Measurements from ENCODE around the gene HOXA13. TPM values are rescaled to one million over a fixed set of nuclear protein-coding genes. Genes with fewer than 3 reads are reported as not detected.

HOXA13 gene
- polyA plus RNA-seq, 1 donor from 2014 or later, result not detected

- Histone ChIP-seq H2AFZ (ENCODE audit: low read depth, low read length) (no peak overlapping the region), H3F3A (ENCODE audit: insufficient read depth, low read length, poor library complexity, severe bottlenecking) (no peaks in the 10 kb centered on the region), H3K4me3 (ENCODE audit: low read length) (no peak overlapping the region), H3K9ac (ENCODE audit: low read length) (no peak overlapping the region), H4K20me1 (ENCODE audit: insufficient read depth) (no peaks in the 10 kb centered on the region), H3K36me3 (ENCODE audit: insufficient read depth, low read length) (no peaks in the 10 kb centered on the region), H3K27me3 (ENCODE audit: insufficient read depth, low read depth, low read length) (peaks cover 98% of the 10 kb centered on the region), H3K9me2 (ENCODE audit: insufficient read depth, low read length) (no peaks in the 10 kb centered on the region), H3K79me2 (replicated peaks; ENCODE audit: insufficient read depth, low read length) (no peaks in the 10 kb centered on the region), H3K27ac (ENCODE audit: low read length) (no peak overlapping the region), H3K9me3 (ENCODE audit: low read length) (no peaks in the 10 kb centered on the region), H3K4me2 (ENCODE audit: low read length) (no peak overlapping the region)
- TF ChIP-seq EP300 (conservative IDR thresholded peaks at IDR 0.05; ENCODE audit: poor library complexity, severe bottlenecking) (no peak), EZH2 (IDR thresholded peaks at IDR 0.05; ENCODE audit: borderline replicate concordance, insufficient read depth, low read length, poor library complexity, severe bottlenecking) (peak; percentile 21)
Measured at GRCh38 chr7:27214239-27214950, 14.5 kb upstream of the HOXA13 start.

- H2AFZ ChIP-seq (ENCODE audit: low read depth, low read length), result no peak overlapping the region
- H3K27me3 ChIP-seq (ENCODE audit: insufficient read depth, low read depth, low read length), result peaks cover 99% of the 10 kb centered on the region
- no peak overlapping the region for H3K4me3 ChIP-seq (ENCODE audit: low read length)
- no peaks in the 10 kb centered on the region for H3K79me2 ChIP-seq (replicated peaks; ENCODE audit: insufficient read depth, low read length)
- no peaks in the 10 kb centered on the region for H3F3A ChIP-seq (ENCODE audit: insufficient read depth, low read length, poor library complexity, severe bottlenecking)
- no peak overlapping the region for H3K4me2 ChIP-seq (ENCODE audit: low read length)
- no peak for TF ChIP-seq TAF1 (IDR thresholded peaks at IDR 0.05; ENCODE audit: low read depth)
- TF ChIP-seq EZH2 (IDR thresholded peaks at IDR 0.05; ENCODE audit: borderline replicate concordance, insufficient read depth, low read length, poor library complexity, severe bottlenecking), result peak; percentile 30
- H4K20me1 ChIP-seq (ENCODE audit: insufficient read depth), result no peaks in the 10 kb centered on the region
- no peaks in the 10 kb centered on the region for H3K9me3 ChIP-seq (ENCODE audit: low read length)
- no peaks in the 10 kb centered on the region for H3K36me3 ChIP-seq (ENCODE audit: insufficient read depth, low read length)
- no peak overlapping the region for H3K27ac ChIP-seq (ENCODE audit: low read length)
- no peaks in the 10 kb centered on the region for H3K9me2 ChIP-seq (ENCODE audit: insufficient read depth, low read length)
- no peak overlapping the region for H3K9ac ChIP-seq (ENCODE audit: low read length)
Measured at GRCh38 chr7:27213433-27214238, 13.7 kb upstream of the HOXA13 start.

- no peak for TF ChIP-seq EZH2 (IDR thresholded peaks at IDR 0.05; ENCODE audit: borderline replicate concordance, insufficient read depth, low read length, poor library complexity, severe bottlenecking)
- TF ChIP-seq TAF1 (IDR thresholded peaks at IDR 0.05; ENCODE audit: low read depth), result no peak
- TF ChIP-seq MXI1 (conservative IDR thresholded peaks at IDR 0.05; ENCODE audit: poor library complexity, severe bottlenecking), result no peak
- TF ChIP-seq SMC3 (conservative IDR thresholded peaks at IDR 0.05; ENCODE audit: poor library complexity), result no peak
- no peak for TF ChIP-seq EP300 (conservative IDR thresholded peaks at IDR 0.05; ENCODE audit: poor library complexity, severe bottlenecking)
- TF ChIP-seq RAD21 (conservative IDR thresholded peaks at IDR 0.05), result no peak
- TF ChIP-seq CTCF (IDR thresholded peaks at IDR 0.05; ENCODE audit: poor library complexity, severe bottlenecking), result no peak
- no peak for TF ChIP-seq REST (IDR thresholded peaks at IDR 0.05; ENCODE audit: borderline replicate concordance)
- TF ChIP-seq POLR2AphosphoS5 (IDR thresholded peaks at IDR 0.05), result no peak
- no peak overlapping the region for H3K4me3 ChIP-seq (ENCODE audit: low read length)
- no peaks in the 10 kb centered on the region for H3K9me3 ChIP-seq (ENCODE audit: low read length)
- H3K27me3 ChIP-seq (ENCODE audit: insufficient read depth, low read depth, low read length), result peaks cover 99% of the 10 kb centered on the region
- H3F3A ChIP-seq (ENCODE audit: insufficient read depth, low read length, poor library complexity, severe bottlenecking), result no peaks in the 10 kb centered on the region
- no peaks in the 10 kb centered on the region for H3K9me2 ChIP-seq (ENCODE audit: insufficient read depth, low read length)
- H4K20me1 ChIP-seq (ENCODE audit: insufficient read depth), result no peaks in the 10 kb centered on the region
- no peak overlapping the region for H3K4me2 ChIP-seq (ENCODE audit: low read length)
- H3K9ac ChIP-seq (ENCODE audit: low read length), result no peak overlapping the region
- H3K27ac ChIP-seq (ENCODE audit: low read length), result no peak overlapping the region
- no peaks in the 10 kb centered on the region for H3K36me3 ChIP-seq (ENCODE audit: insufficient read depth, low read length)
- H3K79me2 ChIP-seq (replicated peaks; ENCODE audit: insufficient read depth, low read length), result no peaks in the 10 kb centered on the region
- H2AFZ ChIP-seq (ENCODE audit: low read depth, low read length), result no peak overlapping the region
Measured at GRCh38 chr7:27212497-27213432, 12.9 kb upstream of the HOXA13 start.

Data from neural cell (in vitro differentiated cells).